Ishikawa (cell line): Measurements from ENCODE around the gene CA10.

ENCODE experiments used
- CEBPB ChIP-seq: IDR thresholded peaks from 2 replicates; pipeline ENCODE4 v1.6.1; 2012
- CREB1 ChIP-seq: IDR thresholded peaks from 2 replicates; pipeline ENCODE4 v1.6.1; 2012; ENCODE audit warnings: low read depth
- EGR1 ChIP-seq: IDR thresholded peaks from 2 replicates; pipeline ENCODE4 v1.6.1; 2012
- EP300 ChIP-seq: IDR thresholded peaks from 2 replicates; pipeline ENCODE4 v1.6.1; 2012; ENCODE audit warnings: borderline replicate concordance
- FOXM1 ChIP-seq: IDR thresholded peaks from 2 replicates; pipeline ENCODE4 v1.6.1; 2012; ENCODE audit warnings: low read depth, borderline replicate concordance
- NFIC ChIP-seq: IDR thresholded peaks from 2 replicates; pipeline ENCODE4 v1.6.1; 2012
- RAD21 ChIP-seq: IDR thresholded peaks from 2 replicates; pipeline ENCODE4 v1.6.1; 2012; ENCODE audit warnings: low read depth
- TAF1 ChIP-seq: IDR thresholded peaks from 2 replicates; pipeline ENCODE4 v1.6.1; 2012; ENCODE audit warnings: low read depth, mild to moderate bottlenecking
- TCF12 ChIP-seq: IDR thresholded peaks from 2 replicates; pipeline ENCODE4 v1.6.1; 2012; ENCODE audit warnings: low read depth
- TEAD4 ChIP-seq: IDR thresholded peaks from 2 replicates; pipeline ENCODE4 v1.6.1; 2012
- YY1 ChIP-seq: IDR thresholded peaks from 2 replicates; pipeline ENCODE4 v1.6.1; 2012; ENCODE audit warnings: low read depth
- ZBTB7A ChIP-seq: IDR thresholded peaks from 2 replicates; pipeline ENCODE4 v1.6.1; 2012; ENCODE audit warnings: low read depth
- TF ChIP-seq, protein P1 (sequence below): IDR thresholded peaks from 2 replicates; pipeline ENCODE4 v1.6.1; 2012
- TF ChIP-seq, protein P2 (sequence below): IDR thresholded peaks from 2 replicates; pipeline ENCODE4 v1.6.1; 2012; ENCODE audit warnings: low read depth, mild to moderate bottlenecking
- TF ChIP-seq, protein P3 (sequence below): IDR thresholded peaks from 2 replicates; pipeline ENCODE4 v1.6.1; 2012

CA10 gene

DNA sequence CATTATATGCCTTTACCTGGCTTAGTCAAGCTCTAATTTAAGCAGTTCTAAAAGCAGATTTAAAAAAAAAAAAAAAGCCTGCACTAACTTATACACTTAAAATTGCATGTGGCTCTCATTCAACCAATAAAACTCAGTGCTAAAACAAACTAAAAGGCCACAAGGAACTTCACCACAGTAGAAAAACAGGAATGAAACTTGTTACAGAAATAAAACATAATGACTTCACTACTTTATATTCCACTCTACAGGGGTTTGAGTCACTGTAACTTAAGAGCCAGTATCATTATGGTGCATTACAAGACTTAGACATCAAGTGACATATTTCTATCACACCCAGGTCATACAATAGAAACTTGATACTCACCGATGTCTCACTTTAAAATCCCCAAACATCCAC, 11.1 kb downstream of the CA10 start:
- no peak for TF ChIP-seq TAF1

DNA sequence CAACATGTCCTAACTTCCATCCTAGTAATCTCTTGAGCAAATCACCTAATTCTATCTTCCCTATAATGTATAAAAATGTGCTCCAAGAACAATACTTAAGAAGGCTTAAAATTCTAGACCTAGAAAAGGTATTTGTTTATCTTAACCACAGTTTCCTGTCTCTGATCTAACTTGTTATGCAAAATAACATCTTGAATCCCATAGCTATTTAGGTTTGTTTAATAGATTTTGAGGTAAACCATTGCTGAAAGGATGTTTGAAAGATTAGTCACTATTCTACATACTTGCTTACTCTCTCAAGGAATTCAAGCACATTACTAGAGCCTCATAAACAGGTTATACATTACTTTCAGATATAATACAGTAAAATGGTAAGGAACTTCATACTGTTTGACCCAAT, 13.0 kb downstream of the CA10 start:
- TF ChIP-seq, protein P1, sequence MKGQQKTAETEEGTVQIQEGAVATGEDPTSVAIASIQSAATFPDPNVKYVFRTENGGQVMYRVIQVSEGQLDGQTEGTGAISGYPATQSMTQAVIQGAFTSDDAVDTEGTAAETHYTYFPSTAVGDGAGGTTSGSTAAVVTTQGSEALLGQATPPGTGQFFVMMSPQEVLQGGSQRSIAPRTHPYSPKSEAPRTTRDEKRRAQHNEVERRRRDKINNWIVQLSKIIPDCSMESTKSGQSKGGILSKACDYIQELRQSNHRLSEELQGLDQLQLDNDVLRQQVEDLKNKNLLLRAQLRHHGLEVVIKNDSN = no peak
- no peak for TF ChIP-seq RAD21

DNA sequence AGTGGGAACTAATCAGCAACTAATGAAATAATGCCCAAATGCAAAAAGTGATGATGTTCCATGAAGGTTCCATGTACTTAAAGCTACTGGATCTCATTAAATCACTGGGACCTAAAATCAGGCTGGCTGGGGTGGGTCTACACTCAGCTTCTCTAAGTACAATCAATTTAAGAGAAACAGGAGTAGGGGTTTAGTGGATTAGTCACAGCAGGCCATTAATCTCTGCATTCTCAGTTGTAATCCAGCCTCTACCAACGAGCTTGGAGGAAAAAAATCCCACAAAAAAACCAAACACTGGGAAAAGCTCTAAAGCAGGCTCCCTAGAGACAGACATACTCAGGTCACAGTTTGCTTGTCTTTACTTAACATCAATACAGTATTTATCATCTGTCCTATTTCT, 15.0 kb downstream of the CA10 start:
- TF ChIP-seq EP300 (no peak), TEAD4 (no peak), TAF1 (no peak), RAD21 (no peak), FOXM1 (no peak), EGR1 (no peak), ZBTB7A (no peak), TCF12 (no peak), CEBPB (no peak), YY1 (no peak), NFIC (no peak), CREB1 (no peak)
- TF ChIP-seq, protein P2, sequence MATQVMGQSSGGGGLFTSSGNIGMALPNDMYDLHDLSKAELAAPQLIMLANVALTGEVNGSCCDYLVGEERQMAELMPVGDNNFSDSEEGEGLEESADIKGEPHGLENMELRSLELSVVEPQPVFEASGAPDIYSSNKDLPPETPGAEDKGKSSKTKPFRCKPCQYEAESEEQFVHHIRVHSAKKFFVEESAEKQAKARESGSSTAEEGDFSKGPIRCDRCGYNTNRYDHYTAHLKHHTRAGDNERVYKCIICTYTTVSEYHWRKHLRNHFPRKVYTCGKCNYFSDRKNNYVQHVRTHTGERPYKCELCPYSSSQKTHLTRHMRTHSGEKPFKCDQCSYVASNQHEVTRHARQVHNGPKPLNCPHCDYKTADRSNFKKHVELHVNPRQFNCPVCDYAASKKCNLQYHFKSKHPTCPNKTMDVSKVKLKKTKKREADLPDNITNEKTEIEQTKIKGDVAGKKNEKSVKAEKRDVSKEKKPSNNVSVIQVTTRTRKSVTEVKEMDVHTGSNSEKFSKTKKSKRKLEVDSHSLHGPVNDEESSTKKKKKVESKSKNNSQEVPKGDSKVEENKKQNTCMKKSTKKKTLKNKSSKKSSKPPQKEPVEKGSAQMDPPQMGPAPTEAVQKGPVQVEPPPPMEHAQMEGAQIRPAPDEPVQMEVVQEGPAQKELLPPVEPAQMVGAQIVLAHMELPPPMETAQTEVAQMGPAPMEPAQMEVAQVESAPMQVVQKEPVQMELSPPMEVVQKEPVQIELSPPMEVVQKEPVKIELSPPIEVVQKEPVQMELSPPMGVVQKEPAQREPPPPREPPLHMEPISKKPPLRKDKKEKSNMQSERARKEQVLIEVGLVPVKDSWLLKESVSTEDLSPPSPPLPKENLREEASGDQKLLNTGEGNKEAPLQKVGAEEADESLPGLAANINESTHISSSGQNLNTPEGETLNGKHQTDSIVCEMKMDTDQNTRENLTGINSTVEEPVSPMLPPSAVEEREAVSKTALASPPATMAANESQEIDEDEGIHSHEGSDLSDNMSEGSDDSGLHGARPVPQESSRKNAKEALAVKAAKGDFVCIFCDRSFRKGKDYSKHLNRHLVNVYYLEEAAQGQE = no peak
- TF ChIP-seq, protein P1 = no peak
- TF ChIP-seq, protein P3, sequence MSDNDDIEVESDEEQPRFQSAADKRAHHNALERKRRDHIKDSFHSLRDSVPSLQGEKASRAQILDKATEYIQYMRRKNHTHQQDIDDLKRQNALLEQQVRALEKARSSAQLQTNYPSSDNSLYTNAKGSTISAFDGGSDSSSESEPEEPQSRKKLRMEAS = no peak

DNA sequence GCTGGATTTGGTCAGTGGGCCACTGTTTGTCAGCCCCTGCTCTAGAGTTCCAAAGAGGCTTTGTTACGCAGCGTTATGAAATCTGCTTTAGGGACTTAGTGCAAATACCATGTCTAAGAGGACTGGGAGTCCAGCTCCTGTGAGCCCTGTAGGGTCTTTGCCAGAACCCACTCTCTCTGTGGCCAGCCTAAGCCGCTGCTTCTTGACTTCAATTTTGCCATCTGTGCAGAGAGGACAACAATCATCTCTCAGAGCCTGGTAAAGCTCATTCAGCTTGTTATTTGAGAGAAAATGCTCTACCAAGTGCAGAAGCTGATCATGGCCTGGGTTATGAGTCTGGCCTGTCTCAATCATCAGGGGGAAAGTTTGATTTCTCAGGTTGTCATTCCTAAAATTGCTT, 17.9 kb downstream of the CA10 start:
- TF ChIP-seq, protein P2 = no peak
- TF ChIP-seq YY1 (no peak), NFIC (no peak), TAF1 (no peak), TEAD4 (no peak), CREB1 (no peak), EP300 (no peak), TCF12 (no peak), ZBTB7A (no peak), EGR1 (no peak), CEBPB (no peak), RAD21 (no peak), FOXM1 (no peak)
- TF ChIP-seq, protein P3 = no peak
- TF ChIP-seq, protein P1 = no peak

DNA sequence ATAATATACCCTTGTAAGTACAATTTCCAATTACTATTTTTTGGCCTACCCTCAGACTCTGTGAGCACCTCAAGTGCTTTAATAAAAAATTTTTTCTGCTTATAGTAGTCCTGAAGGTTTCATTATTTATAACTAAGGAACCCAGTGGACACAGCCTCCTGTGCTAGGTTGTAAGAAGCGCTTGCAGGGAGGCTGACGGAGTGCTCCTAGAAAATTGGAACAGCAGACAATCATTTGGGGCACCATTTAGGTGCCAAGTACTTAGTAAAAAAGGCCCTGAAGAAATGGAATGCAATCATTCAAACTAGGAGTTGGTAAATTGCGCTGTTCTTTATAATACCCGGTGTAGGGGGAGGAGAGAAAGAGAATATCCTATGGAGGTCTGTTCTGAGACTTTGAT, 19.8 kb downstream of the CA10 start:
- TF ChIP-seq NFIC = no peak
- TF ChIP-seq, protein P1 = no peak
- TF ChIP-seq FOXM1 = no peak
- TF ChIP-seq TCF12 = no peak
- no peak for TF ChIP-seq TEAD4
- no peak for TF ChIP-seq YY1
- TF ChIP-seq EGR1 = no peak
- no peak for TF ChIP-seq ZBTB7A
- no peak for TF ChIP-seq RAD21
- TF ChIP-seq EP300 = no peak
- no peak for TF ChIP-seq TAF1

DNA sequence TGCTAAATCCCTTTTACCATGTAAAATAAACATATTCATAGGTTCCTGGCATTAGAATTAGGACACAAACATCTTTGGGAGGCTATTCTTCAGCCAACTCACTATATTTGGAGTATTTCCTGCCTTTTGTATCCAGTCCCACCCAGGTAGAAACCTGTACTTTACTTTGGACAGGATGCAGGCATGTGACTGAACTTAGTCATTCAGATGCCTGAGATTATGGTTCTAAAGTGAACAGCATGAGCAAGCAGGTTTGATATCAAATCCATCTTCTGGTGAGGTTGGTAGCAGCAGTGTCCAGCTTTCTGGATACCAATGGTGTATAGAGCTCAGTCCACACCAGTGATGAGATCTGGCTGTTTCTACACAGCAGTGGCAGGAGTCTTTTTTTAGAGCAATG, 20.2 kb downstream of the CA10 start:
- TF ChIP-seq TCF12 (no peak), FOXM1 (no peak), TAF1 (no peak), EGR1 (no peak), CEBPB (no peak), ZBTB7A (no peak), EP300 (no peak), YY1 (no peak), CREB1 (no peak), RAD21 (no peak), NFIC (no peak), TEAD4 (no peak)
- TF ChIP-seq, protein P3 = no peak
- TF ChIP-seq, protein P1 = no peak
- TF ChIP-seq, protein P2 = no peak
